GM23338 (cell line): ENCODE results near the gene CSGALNACT2. TPM values are rescaled to one million over a fixed set of nuclear protein-coding genes. Genes with fewer than 3 reads are reported as not detected.
"Not testable (repeated sequence)": the region's sequence is repeated elsewhere in the genome, so short reads cannot be mapped to it uniquely, and the experiment has no call there.

Experiments
- ATAC-seq: fragments of 200-7000 bp; cut with Tn5 transposase; 3 replicates; pipeline ENCODE4 v1.9.1; 2020
- DNase-seq: peaks from one replicate; pipeline ENCODE4 v3.0.0-alpha.2; 2015; ENCODE audit warnings: low spot score
- H2AFZ ChIP-seq: fragments of 200-600 bp; sonication (generic); 2 replicates; pipeline ENCODE4 v1.8.0; 2016; ENCODE audit warnings: antibody characterized with exemption, mild to moderate bottlenecking, moderate library complexity
- H3F3A ChIP-seq: fragments of 200-600 bp; sonication (generic); replicated peaks from 2 replicates; pipeline ENCODE4 v1.8.0; 2017; ENCODE audit warnings: antibody characterized with exemption, mixed run types, low read depth
- H3K27ac ChIP-seq: fragments of 200-600 bp; sonication (generic); 2 replicates; pipeline ENCODE4 v1.6.1; 2016; ENCODE audit warnings: low read depth
- H3K27me3 ChIP-seq: fragments of 200-600 bp; sonication (generic); 2 replicates; pipeline ENCODE4 v1.8.0; 2016; ENCODE audit warnings: mild to moderate bottlenecking, mixed run types, moderate library complexity; ENCODE audit not compliant: insufficient read depth
- H3K36me3 ChIP-seq: fragments of 200-600 bp; sonication (generic); 2 replicates; pipeline ENCODE4 v1.8.0; 2016; ENCODE audit warnings: mild to moderate bottlenecking; ENCODE audit not compliant: insufficient read depth
- H3K4me1 ChIP-seq: fragments of 200-600 bp; sonication (generic); 2 replicates; pipeline ENCODE4 v1.8.0; 2016; ENCODE audit warnings: mild to moderate bottlenecking, moderate library complexity; ENCODE audit not compliant: insufficient read depth
- H3K4me2 ChIP-seq: fragments of 200-600 bp; sonication (generic); 2 replicates; pipeline ENCODE4 v1.7.1; 2017; ENCODE audit warnings: mixed run types
- H3K4me3 ChIP-seq: fragments of 200-600 bp; sonication (generic); 2 replicates; pipeline ENCODE4 v1.6.1; 2016; ENCODE audit warnings: mixed run types
- H3K79me2 ChIP-seq: fragments of 200-600 bp; sonication (generic); replicated peaks from 2 replicates; pipeline ENCODE4 v1.8.0; 2017; ENCODE audit warnings: mild to moderate bottlenecking; ENCODE audit not compliant: insufficient read depth
- H3K9me2 ChIP-seq: fragments of 200-600 bp; sonication (generic); 2 replicates; pipeline ENCODE4 v1.8.0; 2017; ENCODE audit not compliant: insufficient read depth
- H4K20me1 ChIP-seq: fragments of 200-600 bp; sonication (generic); replicated peaks from 2 replicates; pipeline ENCODE4 v1.8.0; 2017; ENCODE audit warnings: mild to moderate bottlenecking; ENCODE audit not compliant: insufficient read depth
- H3K27ac Mint-ChIP-seq: 2 replicates; pipeline ENCODE4 v1.8.0; 2020; ENCODE audit warnings: inconsistent platforms, mild to moderate bottlenecking, moderate library complexity, mixed read lengths
- H3K27me3 Mint-ChIP-seq: 3 replicates; pipeline ENCODE4 v1.8.0; 2022; ENCODE audit warnings: low read depth, mild to moderate bottlenecking, moderate library complexity, mixed read lengths, inconsistent platforms; ENCODE audit not compliant: insufficient read depth, poor library complexity
- H3K36me3 Mint-ChIP-seq: 3 replicates; pipeline ENCODE4 v1.8.0; 2021; ENCODE audit warnings: low read depth, mild to moderate bottlenecking, inconsistent platforms, moderate library complexity, mixed read lengths
- H3K4me1 Mint-ChIP-seq: 3 replicates; pipeline ENCODE4 v1.8.0; 2020; ENCODE audit warnings: mild to moderate bottlenecking, inconsistent platforms, mixed read lengths
- H3K4me3 Mint-ChIP-seq: 3 replicates; pipeline ENCODE4 v1.8.0; 2021; ENCODE audit warnings: moderate library complexity, mild to moderate bottlenecking, inconsistent platforms, mixed read lengths
- H3K9me3 Mint-ChIP-seq: 3 replicates; pipeline ENCODE4 v1.8.0; 2020; ENCODE audit warnings: moderate library complexity, mild to moderate bottlenecking, inconsistent platforms, mixed read lengths
- CREB1 ChIP-seq: fragments of 250-450 bp; sonication (Bioruptor Pico); IDR thresholded peaks from 2 replicates; pipeline ENCODE4 v1.5.0; 2020; ENCODE audit warnings: low read depth, mild to moderate bottlenecking, moderate library complexity
- EZH2 ChIP-seq: fragments of 200-600 bp; sonication (generic); IDR thresholded peaks from one replicate; pipeline ENCODE4 v1.8.0; 2017; ENCODE audit warnings: antibody characterized with exemption, mild to moderate bottlenecking, low read depth; ENCODE audit not compliant: unreplicated experiment
- EZH2phosphoT487 ChIP-seq: fragments of 200-600 bp; sonication (generic); IDR thresholded peaks from one replicate; pipeline ENCODE4 v1.8.1; 2018; ENCODE audit warnings: antibody characterized with exemption; ENCODE audit not compliant: unreplicated experiment
- JUNB ChIP-seq: IDR thresholded peaks from one replicate; pipeline ENCODE4 v1.6.1; 2016; ENCODE audit warnings: antibody characterized with exemption; ENCODE audit not compliant: unreplicated experiment
- NANOG ChIP-seq: IDR thresholded peaks from 2 replicates; pipeline ENCODE4 v1.6.1; 2016; ENCODE audit warnings: antibody characterized with exemption, borderline replicate concordance
- REST ChIP-seq: IDR thresholded peaks from one replicate; pipeline ENCODE4 v1.6.1; 2018; ENCODE audit warnings: antibody characterized with exemption; ENCODE audit not compliant: unreplicated experiment
- STAT1 ChIP-seq: IDR thresholded peaks from one replicate; pipeline ENCODE4 v1.6.1; 2016; ENCODE audit warnings: antibody characterized with exemption; ENCODE audit not compliant: unreplicated experiment
- ZNF114 ChIP-seq: fragments of 250-450 bp; sonication (Bioruptor Pico); IDR thresholded peaks from 2 replicates; pipeline ENCODE4 v1.5.0; 2020; ENCODE audit warnings: mild to moderate bottlenecking, moderate library complexity
- ZNF331 ChIP-seq: fragments of 250-450 bp; sonication (Bioruptor Pico); IDR thresholded peaks from 2 replicates; pipeline ENCODE4 v1.5.0; 2020; ENCODE audit warnings: low read depth, mild to moderate bottlenecking, moderate library complexity
- polyA plus RNA-seq: library from polyadenylated mRNA; unstranded; fragments of >200 nt; fragmentation: Nextera tagmentation; extraction: Ambion mirVana; gene quantifications from 2 replicates; pipeline ENCODE4 v1.2.1, GENCODE V29; 2016
- total RNA-seq: library from RNA; depleted of rRNA; stranded (reverse); fragments of >200 nt; shearing (Covaris generic); gene quantifications from 2 replicates; pipeline ENCODE4 v1.2.3, GENCODE V29; 2014
- TF ChIP-seq, protein P1 (sequence below): fragments of 250-450 bp; sonication (Bioruptor Pico); IDR thresholded peaks from 2 replicates; pipeline ENCODE4 v1.5.0; 2020; ENCODE audit warnings: mild to moderate bottlenecking, moderate library complexity
- TF ChIP-seq, protein P2 (sequence below), 2 experiments: fragments of 200-600 bp in 1 of 2; sonication (generic) in 1 of 2; conservative IDR thresholded peaks; 2 replicates each; pipeline versions ENCODE4 v1.5.1 to v1.6.1; 2016 to 2017; ENCODE audit warnings: antibody characterized with exemption in 2 of 2, low read depth in 2 of 2, mild to moderate bottlenecking in 2 of 2, moderate library complexity in 1 of 2

Gene CSGALNACT2
- total and polyA plus RNA-seq, 2 experiments from 2014 or later = 3.0 to 4.6 TPM

- no peak overlapping the region for H2AFZ ChIP-seq
- no peaks in the 10 kb centered on the region for H3K9me3 Mint-ChIP-seq
- H3K4me1 Mint-ChIP-seq = peaks cover 4% of the 10 kb centered on the region; the same call in 1 of the 3 replicates
- peaks cover 16% of the 10 kb centered on the region for H3K36me3 Mint-ChIP-seq
- ATAC-seq (no peak), DNase-seq (no peak)
- H3K4me1 ChIP-seq = no peaks in the 10 kb centered on the region
- H4K20me1 ChIP-seq = no peaks in the 10 kb centered on the region
- H3K9me2 ChIP-seq = 0 out of 2 replicates have a peak, but pooled peaks cover 4% of the 10 kb centered on the region
- H3K4me3 Mint-ChIP-seq = no peak overlapping the region
- H3K27ac ChIP-seq = no peak overlapping the region
- no peak overlapping the region for H3K27ac Mint-ChIP-seq
- H3K4me2 ChIP-seq = no peak overlapping the region
- no peaks in the 10 kb centered on the region for H3K27me3 ChIP-seq
- H3K4me3 ChIP-seq = no peak overlapping the region
- TF ChIP-seq, protein P1, sequence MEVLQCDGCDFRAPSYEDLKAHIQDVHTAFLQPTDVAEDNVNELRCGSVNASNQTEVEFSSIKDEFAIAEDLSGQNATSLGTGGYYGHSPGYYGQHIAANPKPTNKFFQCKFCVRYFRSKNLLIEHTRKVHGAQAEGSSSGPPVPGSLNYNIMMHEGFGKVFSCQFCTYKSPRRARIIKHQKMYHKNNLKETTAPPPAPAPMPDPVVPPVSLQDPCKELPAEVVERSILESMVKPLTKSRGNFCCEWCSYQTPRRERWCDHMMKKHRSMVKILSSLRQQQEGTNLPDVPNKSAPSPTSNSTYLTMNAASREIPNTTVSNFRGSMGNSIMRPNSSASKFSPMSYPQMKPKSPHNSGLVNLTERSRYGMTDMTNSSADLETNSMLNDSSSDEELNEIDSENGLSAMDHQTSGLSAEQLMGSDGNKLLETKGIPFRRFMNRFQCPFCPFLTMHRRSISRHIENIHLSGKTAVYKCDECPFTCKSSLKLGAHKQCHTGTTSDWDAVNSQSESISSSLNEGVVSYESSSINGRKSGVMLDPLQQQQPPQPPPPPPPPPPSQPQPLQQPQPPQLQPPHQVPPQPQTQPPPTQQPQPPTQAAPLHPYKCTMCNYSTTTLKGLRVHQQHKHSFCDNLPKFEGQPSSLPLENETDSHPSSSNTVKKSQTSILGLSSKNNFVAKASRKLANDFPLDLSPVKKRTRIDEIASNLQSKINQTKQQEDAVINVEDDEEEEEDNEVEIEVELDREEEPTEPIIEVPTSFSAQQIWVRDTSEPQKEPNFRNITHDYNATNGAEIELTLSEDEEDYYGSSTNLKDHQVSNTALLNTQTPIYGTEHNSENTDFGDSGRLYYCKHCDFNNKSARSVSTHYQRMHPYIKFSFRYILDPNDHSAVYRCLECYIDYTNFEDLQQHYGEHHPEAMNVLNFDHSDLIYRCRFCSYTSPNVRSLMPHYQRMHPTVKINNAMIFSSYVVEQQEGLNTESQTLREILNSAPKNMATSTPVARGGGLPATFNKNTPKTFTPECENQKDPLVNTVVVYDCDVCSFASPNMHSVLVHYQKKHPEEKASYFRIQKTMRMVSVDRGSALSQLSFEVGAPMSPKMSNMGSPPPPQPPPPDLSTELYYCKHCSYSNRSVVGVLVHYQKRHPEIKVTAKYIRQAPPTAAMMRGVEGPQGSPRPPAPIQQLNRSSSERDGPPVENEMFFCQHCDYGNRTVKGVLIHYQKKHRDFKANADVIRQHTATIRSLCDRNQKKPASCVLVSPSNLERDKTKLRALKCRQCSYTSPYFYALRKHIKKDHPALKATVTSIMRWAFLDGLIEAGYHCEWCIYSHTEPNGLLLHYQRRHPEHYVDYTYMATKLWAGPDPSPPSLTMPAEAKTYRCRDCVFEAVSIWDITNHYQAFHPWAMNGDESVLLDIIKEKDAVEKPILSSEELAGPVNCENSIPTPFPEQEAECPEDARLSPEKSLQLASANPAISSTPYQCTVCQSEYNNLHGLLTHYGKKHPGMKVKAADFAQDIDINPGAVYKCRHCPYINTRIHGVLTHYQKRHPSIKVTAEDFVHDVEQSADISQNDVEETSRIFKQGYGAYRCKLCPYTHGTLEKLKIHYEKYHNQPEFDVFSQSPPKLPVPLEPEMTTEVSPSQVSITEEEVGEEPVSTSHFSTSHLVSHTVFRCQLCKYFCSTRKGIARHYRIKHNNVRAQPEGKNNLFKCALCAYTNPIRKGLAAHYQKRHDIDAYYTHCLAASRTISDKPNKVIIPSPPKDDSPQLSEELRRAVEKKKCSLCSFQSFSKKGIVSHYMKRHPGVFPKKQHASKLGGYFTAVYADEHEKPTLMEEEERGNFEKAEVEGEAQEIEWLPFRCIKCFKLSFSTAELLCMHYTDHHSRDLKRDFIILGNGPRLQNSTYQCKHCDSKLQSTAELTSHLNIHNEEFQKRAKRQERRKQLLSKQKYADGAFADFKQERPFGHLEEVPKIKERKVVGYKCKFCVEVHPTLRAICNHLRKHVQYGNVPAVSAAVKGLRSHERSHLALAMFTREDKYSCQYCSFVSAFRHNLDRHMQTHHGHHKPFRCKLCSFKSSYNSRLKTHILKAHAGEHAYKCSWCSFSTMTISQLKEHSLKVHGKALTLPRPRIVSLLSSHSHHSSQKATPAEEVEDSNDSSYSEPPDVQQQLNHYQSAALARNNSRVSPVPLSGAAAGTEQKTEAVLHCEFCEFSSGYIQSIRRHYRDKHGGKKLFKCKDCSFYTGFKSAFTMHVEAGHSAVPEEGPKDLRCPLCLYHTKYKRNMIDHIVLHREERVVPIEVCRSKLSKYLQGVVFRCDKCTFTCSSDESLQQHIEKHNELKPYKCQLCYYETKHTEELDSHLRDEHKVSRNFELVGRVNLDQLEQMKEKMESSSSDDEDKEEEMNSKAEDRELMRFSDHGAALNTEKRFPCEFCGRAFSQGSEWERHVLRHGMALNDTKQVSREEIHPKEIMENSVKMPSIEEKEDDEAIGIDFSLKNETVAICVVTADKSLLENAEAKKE (CRISPR knock-in tag) = no peak
- TF ChIP-seq STAT1 (no peak), JUNB (no peak), CREB1 (CRISPR knock-in tag) (no peak), ZNF114 (CRISPR knock-in tag) (no peak), ZNF331 (CRISPR knock-in tag) (no peak), REST (no peak), EZH2 (no peak), EZH2phosphoT487 (no peak), NANOG (no peak)
- TF ChIP-seq, protein P2, sequence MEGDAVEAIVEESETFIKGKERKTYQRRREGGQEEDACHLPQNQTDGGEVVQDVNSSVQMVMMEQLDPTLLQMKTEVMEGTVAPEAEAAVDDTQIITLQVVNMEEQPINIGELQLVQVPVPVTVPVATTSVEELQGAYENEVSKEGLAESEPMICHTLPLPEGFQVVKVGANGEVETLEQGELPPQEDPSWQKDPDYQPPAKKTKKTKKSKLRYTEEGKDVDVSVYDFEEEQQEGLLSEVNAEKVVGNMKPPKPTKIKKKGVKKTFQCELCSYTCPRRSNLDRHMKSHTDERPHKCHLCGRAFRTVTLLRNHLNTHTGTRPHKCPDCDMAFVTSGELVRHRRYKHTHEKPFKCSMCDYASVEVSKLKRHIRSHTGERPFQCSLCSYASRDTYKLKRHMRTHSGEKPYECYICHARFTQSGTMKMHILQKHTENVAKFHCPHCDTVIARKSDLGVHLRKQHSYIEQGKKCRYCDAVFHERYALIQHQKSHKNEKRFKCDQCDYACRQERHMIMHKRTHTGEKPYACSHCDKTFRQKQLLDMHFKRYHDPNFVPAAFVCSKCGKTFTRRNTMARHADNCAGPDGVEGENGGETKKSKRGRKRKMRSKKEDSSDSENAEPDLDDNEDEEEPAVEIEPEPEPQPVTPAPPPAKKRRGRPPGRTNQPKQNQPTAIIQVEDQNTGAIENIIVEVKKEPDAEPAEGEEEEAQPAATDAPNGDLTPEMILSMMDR (conservative IDR thresholded peaks at IDR 0.05; ENCODE audit: low read depth in 2 of 2) = no peak
- peaks cover 4% of the 10 kb centered on the region; the same call in 1 of the 2 replicates for H3K36me3 ChIP-seq
- peaks cover 2% of the 10 kb centered on the region for H3K27me3 Mint-ChIP-seq
- no peaks in the 10 kb centered on the region for H3F3A ChIP-seq
- no peaks in the 10 kb centered on the region for H3K79me2 ChIP-seq
Observed at GRCh38 chr10:43181146-43181545, 42.9 kb downstream of the CSGALNACT2 start.

GRCh38 chr10:43183764-43184163 lies 45.5 kb downstream of the CSGALNACT2 start:
- not testable (repeated sequence) for H3K27me3 ChIP-seq, H3K4me3 Mint-ChIP-seq, H3K4me2 ChIP-seq, H3K79me2 ChIP-seq, H2AFZ ChIP-seq, ATAC-seq, H3K4me3 ChIP-seq, H3K4me1 Mint-ChIP-seq, H3K4me1 ChIP-seq, H3K27me3 Mint-ChIP-seq, H3K9me2 ChIP-seq, DNase-seq, H3K36me3 ChIP-seq, H4K20me1 ChIP-seq, H3K27ac ChIP-seq, H3F3A ChIP-seq, H3K27ac Mint-ChIP-seq, H3K9me3 Mint-ChIP-seq
- H3K36me3 Mint-ChIP-seq = peaks cover 15% of the 10 kb centered on the region
